AG04450 (cell line): ENCODE data around the gene TBL3. TPM values are rescaled to one million over a fixed set of nuclear protein-coding genes. Genes with fewer than 3 reads are reported as not detected.
A peak's percentile ranks its signal among the peaks of the same experiment; 100 is the strongest.

ENCODE experiments used
- CTCF ChIA-PET: fragments of 300-600, 350-600 bp; formaldehyde crosslinking; extraction: SDS; loops from one replicate; lab custom pipeline; 2022; ENCODE audit warnings: antibody characterized with exemption, inconsistent platforms; lab: Charles Lee
- POLR2A ChIA-PET: fragments of 350-600 bp; formaldehyde crosslinking; extraction: SDS; loops from one replicate; lab custom pipeline; 2021; ENCODE audit warnings: antibody characterized with exemption, inconsistent platforms; lab: Yijun Ruan, JAX
- DNase-seq: peaks from one replicate; pipeline ENCODE4 v3.0.0-alpha.2; 2011; ENCODE audit warnings: low read depth, low spot score
- H3K27ac ChIP-seq: one replicate; pipeline ENCODE4 v1.5.1; 2012; ENCODE audit warnings: low read depth, low read length, control low read depth
- H3K27me3 ChIP-seq: one replicate; pipeline ENCODE4 v1.6.0; 2012; ENCODE audit warnings: low read length; ENCODE audit not compliant: control insufficient read depth, insufficient read depth
- H3K4me3 ChIP-seq: 2 replicates; pipeline ENCODE4 v1.5.1; 2011; ENCODE audit warnings: mild to moderate bottlenecking, low read depth, low read length, control low read depth
- H3K9me3 ChIP-seq: 2 replicates; pipeline ENCODE4 v1.5.1; 2012; ENCODE audit warnings: low read length; ENCODE audit not compliant: control insufficient read depth, insufficient read depth
- polyA plus RNA-seq: library from polyadenylated mRNA; depleted of rRNA; stranded (reverse); fragments of >200 nt; gene quantifications from 2 replicates; pipeline ENCODE4 v1.2.3, GENCODE V29; 2011
- TF ChIP-seq, protein P1 (sequence below): IDR thresholded peaks from 2 replicates; pipeline ENCODE4 v1.5.1; 2011; ENCODE audit warnings: low read depth, low read length, control low read depth, inconsistent platforms

TBL3 gene
- polyA plus RNA-seq, 1 experiment, result 13.7 TPM

DNA sequence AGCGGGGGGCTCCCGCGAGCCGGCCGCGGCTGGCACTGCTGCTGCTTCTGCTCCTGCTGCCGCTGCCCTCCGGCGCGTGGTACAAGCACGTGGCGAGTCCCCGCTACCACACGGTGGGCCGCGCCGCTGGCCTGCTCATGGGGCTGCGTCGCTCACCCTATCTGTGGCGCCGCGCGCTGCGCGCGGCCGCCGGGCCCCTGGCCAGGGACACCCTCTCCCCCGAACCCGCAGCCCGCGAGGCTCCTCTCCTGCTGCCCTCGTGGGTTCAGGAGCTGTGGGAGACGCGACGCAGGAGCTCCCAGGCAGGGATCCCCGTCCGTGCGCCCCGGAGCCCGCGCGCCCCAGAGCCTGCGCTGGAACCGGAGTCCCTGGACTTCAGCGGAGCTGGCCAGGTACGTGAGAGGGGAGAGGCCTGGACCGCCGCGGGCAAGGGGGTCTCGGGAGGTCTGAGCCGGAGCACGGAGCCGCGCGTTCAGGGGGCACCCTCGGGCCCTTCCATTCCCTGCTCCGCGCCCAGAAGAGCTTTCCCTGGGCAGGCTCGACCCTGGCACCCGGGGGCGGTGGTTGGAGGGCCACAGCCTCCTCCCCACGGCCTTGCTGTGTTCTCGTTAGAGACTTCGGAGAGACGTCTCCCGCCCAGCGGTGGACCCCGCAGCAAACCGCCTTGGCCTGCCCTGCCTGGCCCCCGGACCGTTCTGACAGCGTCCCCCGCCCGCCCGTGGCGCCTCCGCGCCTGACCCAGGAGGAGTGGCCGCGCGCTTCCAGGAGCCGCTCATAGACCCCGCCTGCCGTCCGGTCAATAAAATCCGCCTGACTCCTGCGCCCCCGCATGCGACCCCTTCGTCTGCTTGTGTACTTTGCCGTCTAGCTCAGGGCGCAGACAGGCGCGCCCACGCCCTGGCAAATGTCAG is 48.3 kb downstream of the TBL3 start:
- Histone ChIP-seq H3K27ac (no peak overlapping the region), H3K4me3 (peak overlapping the region; percentile 4; the same call in 1 of the 2 replicates), H3K27me3 (peaks cover 5% of the 10 kb centered on the region), H3K9me3 (no peaks in the 10 kb centered on the region)
- DNase-seq, result no peak
- CTCF ChIA-PET, result interaction anchor here (1.6 kb wide), 1 partner anchor 36 kb away, joined by 3 read pairs; no protein-coding TSS in a partner anchor
- POLR2A ChIA-PET, result interaction anchor here (0.6 kb wide), 1 partner anchor 135 kb away, joined by 3 read pairs; the partner anchor contains the start of gene TRAF7
- TF ChIP-seq, protein P1, sequence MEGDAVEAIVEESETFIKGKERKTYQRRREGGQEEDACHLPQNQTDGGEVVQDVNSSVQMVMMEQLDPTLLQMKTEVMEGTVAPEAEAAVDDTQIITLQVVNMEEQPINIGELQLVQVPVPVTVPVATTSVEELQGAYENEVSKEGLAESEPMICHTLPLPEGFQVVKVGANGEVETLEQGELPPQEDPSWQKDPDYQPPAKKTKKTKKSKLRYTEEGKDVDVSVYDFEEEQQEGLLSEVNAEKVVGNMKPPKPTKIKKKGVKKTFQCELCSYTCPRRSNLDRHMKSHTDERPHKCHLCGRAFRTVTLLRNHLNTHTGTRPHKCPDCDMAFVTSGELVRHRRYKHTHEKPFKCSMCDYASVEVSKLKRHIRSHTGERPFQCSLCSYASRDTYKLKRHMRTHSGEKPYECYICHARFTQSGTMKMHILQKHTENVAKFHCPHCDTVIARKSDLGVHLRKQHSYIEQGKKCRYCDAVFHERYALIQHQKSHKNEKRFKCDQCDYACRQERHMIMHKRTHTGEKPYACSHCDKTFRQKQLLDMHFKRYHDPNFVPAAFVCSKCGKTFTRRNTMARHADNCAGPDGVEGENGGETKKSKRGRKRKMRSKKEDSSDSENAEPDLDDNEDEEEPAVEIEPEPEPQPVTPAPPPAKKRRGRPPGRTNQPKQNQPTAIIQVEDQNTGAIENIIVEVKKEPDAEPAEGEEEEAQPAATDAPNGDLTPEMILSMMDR, result no peak

DNA sequence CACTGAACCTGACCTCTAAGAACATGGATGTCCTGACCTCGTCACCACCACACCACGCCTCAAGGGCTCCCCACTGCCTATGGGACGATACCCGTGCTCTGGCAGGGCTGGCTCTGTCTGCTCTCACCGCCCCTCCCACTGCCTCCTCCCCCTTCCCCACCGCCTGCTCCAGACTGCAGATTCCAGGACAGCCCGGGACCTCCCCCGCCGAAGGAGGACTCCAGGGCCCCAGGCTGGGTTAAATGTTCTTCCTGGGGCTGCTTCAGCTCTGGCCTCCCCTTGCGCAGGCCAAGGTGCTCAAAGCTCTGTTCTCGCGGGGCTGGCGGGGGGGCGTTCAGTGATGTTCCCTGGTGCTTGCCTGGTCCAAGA is 50.9 kb downstream of the TBL3 start:
- DNase-seq, result no peak
- H3K27me3 ChIP-seq, result peaks cover 5% of the 10 kb centered on the region
- CTCF ChIA-PET, result interaction anchor here (0.6 to 5.4 kb wide), 23 partner anchors 9 to 133 kb away, joined by 3 to 87 read pairs (median 4); partner anchors contain the start of genes NTHL1, TRAF7 and TSC2
- peak overlapping the region; percentile 40 for H3K4me3 ChIP-seq
- POLR2A ChIA-PET, result interaction anchor here (0.6 to 3.8 kb wide), 9 partner anchors 11 to 232 kb away, joined by 3 to 22 read pairs (median 6); partner anchors contain the start of genes NTHL1, TRAF7 and TSC2
- no peak overlapping the region for H3K27ac ChIP-seq
- H3K9me3 ChIP-seq, result no peaks in the 10 kb centered on the region; the same call in 1 of the 2 replicates
- TF ChIP-seq, protein P1, result no peak

DNA sequence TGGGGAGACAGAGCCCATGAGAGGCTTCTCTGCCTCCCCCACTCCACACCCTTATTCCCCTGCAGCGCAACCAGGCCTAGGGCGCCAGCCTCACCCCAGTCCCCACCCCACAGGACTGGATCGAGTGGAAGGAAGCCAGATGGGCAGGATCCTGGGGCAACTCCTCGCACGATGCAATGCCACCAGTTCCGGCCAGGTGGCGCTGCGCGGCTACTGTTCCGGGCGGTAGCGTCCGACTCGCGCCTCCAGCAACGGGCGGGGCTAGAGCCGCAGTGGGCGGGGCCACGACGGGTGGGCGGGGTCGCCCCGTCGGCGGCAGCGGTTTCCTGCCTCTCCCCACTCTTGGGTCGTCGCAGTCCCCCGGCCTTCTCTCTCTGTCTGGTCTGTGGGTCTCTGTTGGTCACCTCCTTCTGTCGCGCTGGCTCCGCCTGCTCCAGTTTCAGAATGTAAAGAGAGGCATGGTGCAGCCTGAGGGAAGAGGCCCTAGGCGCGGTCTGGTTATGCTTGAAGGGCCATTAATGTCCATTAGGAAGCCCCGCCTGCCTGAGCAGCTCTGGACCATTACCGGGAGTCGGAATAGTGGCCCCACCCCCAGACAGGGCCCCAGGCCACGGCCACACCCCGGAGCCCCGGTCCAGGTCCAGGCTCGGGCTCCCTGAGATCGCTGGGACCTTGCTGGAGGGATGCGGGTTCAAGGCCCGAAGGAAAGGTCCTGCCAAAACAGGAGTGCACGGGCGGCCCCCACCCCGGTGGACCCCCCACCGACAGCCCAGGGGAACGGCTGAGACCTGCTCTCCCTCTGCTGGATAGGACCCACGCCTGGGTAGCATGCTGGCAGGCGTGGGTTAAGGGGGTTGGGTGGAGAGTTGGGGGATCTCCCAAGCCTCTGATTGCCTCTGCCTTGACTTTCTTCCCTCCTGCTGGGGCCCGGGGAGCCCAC is 51.5 kb downstream of the TBL3 start:
- DNase-seq, result peak; percentile 66
- TF ChIP-seq, protein P1, result peak; percentile 87
- H3K27ac ChIP-seq, result peak overlapping the region; percentile 21

DNA sequence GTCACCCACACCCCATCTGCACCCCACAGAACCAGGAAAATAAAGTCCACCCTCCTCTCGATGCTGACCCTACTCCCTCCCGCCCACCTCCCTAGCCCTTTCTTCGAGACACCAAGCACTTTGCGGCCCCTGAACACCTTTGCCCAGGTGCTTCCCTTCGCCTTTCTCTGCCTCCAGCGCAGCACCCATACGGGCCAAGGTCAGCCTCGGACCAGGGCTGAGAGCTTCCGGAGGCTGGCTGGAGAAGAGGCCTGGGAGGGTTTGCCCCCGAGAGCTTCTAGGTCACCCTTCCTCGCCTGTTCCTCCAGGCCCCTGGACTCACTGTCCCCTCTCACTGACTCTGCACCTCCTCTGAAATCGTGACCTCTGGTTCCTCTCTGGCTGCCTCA is 52.2 kb downstream of the TBL3 start:
- ChIA-PET POLR2A (interaction anchor here (0.7 to 3.8 kb wide), 2 partner anchors 9 to 131 kb away, joined by 3 to 22 read pairs; partner anchors contain the start of gene TRAF7), CTCF (interaction anchor here (4.6 to 5.4 kb wide), 2 partner anchors 32 to 116 kb away, joined by 49 to 87 read pairs; no protein-coding TSS in a partner anchor)
- Histone ChIP-seq H3K4me3 (no peak overlapping the region), H3K9me3 (no peaks in the 10 kb centered on the region; the same call in 1 of the 2 replicates), H3K27me3 (peaks cover 5% of the 10 kb centered on the region), H3K27ac (no peak overlapping the region)
- TF ChIP-seq, protein P1, result no peak
- no peak for DNase-seq

More for the DNA sequence above, 51.5 kb downstream of the TBL3 start:
- Histone ChIP-seq H3K9me3 (no peaks in the 10 kb centered on the region; the same call in 1 of the 2 replicates), H3K27me3 (peaks cover 5% of the 10 kb centered on the region), H3K4me3 (peak overlapping the region; percentile 40)
- CTCF ChIA-PET, result interaction anchor here (0.6 to 5.4 kb wide), 20 partner anchors 9 to 130 kb away, joined by 3 to 87 read pairs (median 4); partner anchors contain the start of genes NTHL1 and TSC2
- POLR2A ChIA-PET, result interaction anchor here (0.6 to 3.8 kb wide), 7 partner anchors 16 to 231 kb away, joined by 3 to 22 read pairs (median 6); partner anchors contain the start of genes NTHL1, TRAF7 and TSC2
